Medulla oblongata (tissue), 1 donor: ENCODE measurements around the gene TRMT112.

Source experiments
- DNase-seq: peaks from one replicate; pipeline ENCODE4 v3.0.0-alpha.2; 2015; ENCODE audit errors: extremely low spot score

TRMT112 gene

DNA sequence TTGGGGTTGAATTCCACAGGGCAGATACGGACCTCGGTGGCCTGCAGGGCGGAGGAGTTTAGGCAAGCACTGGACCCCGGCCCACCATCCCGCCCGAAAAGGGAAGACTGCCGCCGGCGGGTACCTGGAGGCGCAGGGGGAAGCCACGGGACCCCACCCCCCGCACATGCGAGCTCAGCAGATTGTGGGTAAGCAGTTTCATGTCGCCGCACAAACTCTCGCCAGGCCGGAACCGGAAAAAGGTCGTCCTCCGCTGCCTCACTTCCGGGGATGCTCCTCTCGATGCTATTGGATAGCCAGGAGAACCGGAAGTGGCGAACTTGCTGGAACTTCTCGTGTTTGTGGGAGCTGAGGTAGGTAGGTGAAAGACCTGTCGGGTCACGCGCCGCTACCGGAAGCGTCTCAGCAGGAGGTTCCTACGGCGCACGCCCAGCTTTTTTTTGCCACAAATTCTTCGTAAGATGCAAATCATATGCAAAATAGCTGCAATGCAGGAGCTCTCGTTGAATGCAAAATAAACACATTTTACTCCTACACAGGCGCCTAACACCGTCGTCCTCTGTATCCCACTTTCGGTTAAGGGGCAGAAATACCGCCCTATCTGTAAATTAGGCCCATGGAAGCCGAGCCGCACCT lies at the start of gene TRMT112:
TRMT112 (minus strand) TSS at position 235 of the 636 bp plus-strand sequence; CDS start at position 202, 33 bp downstream.
- peak; percentile 99 for DNase-seq

DNA sequence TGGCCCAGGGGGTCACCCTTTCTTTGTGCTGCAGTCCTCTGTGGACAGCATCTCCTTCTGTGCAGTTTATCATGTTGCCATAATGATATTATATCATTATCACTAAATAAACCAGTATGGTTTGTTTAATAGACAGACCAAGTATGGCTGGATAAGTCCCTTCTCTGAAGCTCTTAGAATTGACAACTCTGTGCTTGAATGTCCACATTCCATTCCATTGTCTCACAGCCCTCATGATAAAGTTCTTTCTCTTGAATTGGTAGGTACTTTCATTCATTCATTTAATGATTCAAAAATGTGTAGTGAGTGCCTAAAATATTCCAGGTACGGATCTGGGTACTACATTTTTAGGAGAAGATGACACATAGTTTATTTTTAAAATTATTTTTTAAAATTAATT lies 49.4 kb upstream of the TRMT112 start:
- no peak for DNase-seq

DNA sequence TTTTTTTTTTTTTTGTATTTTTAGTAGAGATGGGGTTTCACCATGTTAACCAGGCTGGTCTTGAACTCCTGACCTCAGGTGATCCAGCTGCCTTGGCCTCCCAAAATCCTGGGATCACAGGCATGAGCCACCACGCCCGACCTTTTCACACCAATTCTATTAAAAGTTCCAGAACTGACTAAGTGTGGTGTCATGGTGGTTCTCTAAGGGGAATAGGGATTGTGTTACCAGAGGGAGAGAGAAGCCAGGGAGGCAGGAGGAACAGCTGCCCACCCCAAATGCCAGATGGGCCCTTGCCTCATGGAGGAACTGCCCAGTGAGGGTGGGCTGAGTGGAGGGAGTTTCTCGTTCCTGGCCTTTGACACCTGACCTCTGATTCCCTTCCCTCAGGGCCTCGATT lies 47.6 kb upstream of the TRMT112 start:
- no peak for DNase-seq

DNA sequence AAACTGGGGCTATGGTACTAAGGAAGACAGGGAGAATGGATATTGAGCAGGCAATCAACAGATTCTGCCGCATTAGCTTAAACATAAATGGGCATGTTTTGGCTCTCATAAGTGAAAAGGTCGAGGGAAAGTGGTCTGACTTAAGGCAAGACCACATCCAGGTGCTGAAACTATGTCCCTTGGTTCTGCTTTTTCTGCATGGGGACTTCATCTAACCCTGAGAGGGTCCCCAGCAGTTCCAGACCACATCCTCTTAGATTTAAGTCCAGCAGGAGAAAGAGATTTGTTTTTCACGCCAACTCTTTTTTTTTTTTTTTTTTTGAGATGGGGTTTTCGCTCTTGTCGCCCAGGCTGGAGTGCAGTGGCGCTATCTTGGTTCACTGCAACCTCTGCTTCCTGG lies 47.1 kb upstream of the TRMT112 start:
- no peak for DNase-seq

DNA sequence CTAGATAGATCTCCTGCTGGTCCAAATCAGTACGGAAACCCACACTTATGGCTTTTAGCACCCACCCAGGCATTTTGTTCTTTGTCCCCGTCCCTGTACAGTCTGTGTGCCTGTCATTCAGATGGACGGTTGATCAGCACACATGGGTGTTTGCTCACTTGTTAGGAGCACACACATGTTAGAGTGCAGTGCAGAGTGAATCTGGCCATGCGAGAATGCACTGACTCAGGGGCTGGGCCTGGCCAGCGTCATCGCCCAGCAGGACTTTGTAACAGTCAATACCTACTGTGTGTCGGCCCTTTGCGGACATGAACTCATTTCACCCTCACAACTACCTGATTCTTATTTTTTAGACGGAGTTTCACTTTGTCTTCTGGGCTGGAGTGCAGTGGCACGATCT lies 45.0 kb upstream of the TRMT112 start:
- no peak for DNase-seq

DNA sequence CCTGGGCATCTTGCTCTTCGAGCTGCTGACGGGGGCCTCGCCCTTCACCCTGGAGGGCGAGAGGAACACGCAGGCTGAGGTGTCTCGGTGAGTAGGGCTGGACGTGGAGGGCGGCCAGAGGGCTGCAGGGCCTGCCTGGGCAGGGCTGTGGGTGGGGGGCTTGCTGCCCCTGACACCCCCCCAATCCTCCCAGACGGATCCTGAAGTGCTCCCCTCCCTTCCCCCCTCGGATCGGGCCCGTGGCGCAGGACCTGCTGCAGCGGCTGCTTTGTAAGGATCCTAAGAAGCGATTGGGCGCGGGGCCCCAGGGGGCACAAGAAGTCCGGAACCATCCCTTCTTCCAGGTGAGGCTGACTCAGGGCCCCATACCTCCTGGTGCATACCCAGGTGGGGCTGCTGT lies 44.3 kb upstream of the TRMT112 start:
- no peak for DNase-seq

DNA sequence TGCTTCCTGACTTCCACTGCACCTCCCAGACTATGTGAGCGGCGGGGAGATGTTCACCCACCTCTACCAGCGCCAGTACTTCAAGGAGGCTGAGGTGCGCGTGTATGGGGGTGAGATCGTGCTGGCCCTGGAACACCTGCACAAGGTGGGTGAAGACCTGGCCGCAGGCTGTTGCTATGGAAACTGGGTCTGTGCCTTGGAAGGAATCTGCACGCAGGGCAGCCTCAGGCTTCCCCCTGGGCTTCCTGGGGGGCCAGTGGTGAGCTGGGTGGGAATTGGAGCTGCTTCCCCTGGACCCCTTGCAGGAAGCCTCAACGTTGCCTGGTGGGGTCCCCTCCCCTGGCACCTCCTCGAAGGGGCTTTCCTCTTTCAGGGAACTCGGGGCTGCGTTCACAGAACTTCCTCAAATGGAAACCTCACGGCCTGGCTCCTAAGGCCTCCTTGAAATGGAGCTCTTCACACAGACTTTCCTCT lies 43.1 kb upstream of the TRMT112 start:
- no peak for DNase-seq

DNA sequence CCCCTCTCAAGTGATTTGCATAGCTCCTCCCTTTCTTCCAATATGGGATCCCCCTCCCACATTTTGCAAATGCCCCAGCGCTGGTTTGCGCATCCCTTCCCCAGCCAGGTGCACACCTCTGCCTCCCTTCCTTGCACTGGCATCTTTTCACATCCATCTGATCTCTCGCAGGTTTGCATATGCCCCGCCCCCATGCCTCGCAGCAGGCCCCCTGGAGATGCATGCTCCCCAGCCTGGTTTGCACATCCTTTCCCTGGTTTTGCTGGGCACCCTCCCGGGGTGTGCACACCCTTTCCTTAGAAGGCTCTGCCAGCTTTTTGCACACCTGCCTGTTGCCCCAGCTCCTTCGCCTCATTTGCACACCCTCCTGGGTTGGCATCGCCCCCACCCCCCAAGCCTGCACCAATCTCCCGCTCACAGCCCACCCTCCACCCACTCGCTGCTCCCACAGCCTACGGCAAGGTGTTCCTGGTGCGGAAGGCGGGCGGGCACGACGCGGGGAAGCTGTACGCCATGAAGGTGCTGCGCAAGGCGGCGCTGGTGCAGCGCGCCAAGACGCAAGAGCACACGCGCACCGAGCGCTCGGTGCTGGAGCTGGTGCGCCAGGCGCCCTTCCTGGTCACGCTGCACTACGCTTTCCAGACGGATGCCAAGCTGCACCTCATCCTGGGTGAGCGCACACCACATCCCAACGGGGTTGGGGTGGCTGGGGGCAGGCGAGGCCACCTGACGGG lies 42.5 kb upstream of the TRMT112 start:
- no peak for DNase-seq

DNA sequence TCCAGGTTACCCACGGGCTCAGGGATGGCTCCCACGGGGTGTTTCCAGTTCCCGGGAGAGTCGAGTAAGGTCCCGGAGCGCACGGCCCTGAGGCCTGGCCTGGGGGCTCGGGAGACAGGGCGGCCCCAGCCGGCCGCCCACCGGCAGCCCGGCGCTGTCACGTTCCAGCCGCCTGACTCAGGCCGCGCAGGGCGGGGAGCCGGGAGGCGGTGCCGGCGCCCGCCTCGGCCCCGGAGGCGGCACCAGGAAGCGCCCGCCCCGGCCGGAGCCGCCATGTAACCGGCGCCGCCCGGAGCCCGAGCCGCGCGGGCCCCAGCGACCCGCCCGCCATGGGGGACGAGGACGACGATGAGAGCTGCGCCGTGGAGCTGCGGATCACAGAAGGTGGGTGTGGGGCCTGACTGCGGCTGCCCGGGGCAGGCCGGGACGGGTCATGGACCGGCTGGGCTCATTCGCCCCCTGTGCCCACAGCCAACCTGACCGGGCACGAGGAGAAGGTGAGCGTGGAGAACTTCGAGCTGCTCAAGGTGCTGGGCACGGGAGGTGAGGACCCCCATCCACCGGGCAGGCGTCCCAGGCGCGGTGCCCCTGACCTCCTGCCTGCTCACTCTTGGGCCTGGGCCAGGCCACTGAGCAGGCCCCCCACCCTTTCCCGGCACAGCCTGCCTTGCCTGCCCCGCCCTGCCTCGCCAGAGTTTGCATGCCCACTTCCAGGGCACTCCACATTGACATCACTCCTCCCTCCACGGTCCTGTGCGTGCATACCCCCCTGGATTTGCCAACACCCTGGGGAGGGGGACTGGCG lies 41.8 kb upstream of the TRMT112 start, which contains the start of gene RPS6KA4:
RPS6KA4 (plus strand) TSS at position 256 of the 805 bp plus-strand sequence; CDS start at position 330, 74 bp downstream.
- peak; percentile 80 for DNase-seq

DNA sequence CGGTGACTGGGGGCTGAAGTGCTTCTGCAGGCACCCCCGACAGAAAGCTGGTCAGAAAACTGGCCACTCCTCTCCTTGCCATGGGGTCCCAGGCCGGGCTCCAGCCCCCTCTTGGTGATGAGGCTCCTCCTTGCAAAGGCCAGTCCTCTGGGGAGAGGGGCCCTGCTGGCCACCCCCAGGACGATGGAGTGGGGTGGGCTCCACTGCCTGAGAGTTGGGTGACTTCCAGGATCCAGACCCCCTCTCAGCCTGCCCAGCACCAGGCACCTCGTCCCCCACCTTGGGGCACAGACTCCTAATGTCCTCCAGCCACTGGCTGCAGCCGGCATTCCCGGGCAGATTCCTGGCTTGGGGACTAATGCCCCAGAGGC lies 41.2 kb upstream of the TRMT112 start:
- no peak for DNase-seq

DNA sequence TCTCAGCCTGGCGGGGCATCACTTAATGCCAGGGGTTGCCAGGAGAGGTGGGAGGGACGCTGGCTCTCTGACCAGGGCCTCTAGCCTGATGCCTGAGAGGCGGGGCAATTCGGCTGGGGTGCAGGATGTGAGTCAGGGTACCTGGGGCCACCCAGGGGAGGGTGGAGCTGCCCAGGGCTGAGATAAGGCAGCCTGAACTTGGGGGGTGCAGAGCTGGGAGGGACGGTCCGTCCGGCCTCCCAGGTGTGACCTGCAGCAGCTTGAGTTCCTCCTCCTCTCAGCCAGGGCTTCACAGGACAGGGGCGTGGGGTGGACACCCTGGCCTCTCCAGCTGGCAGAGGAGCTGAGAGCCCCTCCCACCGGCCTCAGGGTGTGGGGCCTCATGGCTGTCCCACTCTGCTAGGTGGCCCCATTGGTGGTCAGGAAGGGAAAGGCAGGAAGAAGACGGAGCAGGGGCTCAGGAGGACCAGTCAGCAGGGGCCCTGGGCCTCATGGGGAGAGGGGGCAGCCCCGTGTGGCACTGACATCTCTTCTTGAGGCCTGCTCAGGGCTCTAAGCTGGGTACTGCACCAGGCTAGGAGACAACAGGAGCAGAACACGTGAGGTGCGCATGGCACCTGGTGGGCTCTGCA lies 40.7 kb upstream of the TRMT112 start:
- DNase-seq = no peak

DNA sequence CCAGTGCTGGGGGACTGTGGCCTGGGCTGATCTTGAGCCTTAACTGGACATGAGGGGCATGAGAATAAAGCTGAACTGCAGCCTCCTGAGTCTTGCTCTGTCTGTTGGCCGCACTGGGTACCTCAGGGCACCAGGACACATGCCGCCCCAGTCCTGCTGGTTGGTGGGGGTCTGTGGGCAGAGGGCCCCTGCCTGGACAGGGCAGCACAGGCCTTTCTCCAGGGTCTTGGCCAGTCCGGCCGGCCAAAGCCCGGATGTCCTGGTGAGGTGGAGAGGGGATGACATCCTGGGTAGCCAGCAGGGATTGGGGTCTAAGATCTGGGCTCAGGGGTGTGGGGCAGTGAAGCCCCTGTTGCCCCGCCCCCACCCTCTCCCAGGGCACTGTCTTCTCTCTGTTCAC lies 40.1 kb upstream of the TRMT112 start:
- DNase-seq = no peak

DNA sequence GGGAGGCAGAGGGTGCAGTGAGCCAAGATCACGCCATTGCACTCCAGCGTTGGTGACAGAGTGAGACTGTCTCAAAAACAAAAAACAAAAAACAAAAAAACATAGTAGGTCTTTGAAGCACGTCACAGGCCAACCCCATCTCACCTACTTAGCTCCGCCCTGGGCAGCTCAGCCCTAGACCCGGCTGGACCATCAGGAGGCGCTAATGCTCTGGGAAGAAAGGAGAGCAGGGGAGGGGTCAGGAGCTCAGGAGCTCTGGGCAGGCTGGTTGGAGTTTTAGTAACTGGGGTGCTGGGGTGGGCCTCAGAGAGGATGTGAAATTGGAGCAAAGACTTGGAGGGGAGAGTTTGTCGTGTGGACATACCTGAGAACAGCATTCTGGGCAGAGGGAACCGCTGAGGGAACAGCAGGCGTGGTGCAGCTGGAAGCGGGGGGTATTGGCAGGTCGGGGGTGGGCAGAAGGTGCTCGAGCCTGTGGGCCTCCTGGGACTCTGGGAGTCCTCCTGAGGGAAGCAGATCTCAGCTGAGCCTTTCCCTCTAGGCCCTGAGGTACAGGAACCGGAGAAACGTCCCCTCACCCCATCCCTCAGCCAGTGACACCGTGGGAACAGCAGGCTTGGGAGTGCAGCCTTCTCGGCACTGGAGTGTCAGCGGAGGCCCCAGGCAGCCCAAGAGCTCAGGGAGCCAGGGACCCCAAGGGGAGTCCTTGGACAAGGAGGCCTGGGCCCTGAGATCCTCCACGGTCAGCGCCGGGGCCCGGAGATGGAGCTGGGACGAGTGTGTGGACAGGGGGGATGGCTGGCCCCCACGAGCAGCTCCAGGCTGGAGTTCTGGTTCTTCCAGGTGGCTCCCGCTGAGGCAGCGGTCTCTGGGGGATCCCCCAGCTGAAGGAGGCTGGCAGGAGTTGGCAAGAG lies 39.4 kb upstream of the TRMT112 start:
- no peak for DNase-seq

DNA sequence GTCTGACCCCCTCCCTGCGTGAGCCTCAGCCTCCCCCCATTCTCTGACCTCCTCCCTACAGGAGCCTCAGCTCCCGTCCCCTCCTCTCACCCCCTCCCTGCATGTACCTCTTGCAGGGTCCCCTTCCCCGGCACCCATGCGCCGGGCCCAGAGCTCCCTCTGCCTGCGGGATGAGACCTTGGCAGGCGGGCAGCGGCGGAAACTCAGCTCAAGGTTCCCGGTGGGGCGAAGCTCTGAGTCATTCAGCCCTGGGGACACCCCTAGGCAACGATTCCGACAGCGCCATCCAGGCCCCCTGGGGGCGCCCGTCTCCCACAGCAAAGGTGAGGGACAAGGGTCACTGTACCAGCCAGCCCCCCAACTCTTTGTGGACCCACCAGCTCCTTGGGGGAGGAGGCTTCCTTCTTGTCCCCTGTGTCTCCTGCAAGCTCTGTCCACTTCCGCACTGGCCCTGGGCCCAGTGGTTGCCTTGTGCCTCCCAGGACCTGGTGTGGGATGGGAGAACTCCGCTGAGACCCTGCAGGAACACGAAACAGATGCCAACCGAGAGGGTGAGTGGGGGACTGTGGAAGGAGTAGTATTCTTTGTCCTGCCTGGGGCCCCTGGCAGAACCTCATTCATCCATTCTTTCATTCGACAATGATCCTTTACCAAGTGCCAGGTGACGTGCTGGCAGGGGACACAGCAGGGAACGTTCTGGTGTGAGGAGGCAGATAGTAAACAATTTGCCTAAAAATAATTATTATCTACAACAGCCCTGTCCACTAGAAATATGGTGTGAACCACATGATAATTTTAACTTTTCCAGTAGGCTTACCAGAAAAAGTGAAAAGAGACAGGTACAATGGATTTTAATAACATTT lies 38.0 kb upstream of the TRMT112 start:
- peak; percentile 83 for DNase-seq

DNA sequence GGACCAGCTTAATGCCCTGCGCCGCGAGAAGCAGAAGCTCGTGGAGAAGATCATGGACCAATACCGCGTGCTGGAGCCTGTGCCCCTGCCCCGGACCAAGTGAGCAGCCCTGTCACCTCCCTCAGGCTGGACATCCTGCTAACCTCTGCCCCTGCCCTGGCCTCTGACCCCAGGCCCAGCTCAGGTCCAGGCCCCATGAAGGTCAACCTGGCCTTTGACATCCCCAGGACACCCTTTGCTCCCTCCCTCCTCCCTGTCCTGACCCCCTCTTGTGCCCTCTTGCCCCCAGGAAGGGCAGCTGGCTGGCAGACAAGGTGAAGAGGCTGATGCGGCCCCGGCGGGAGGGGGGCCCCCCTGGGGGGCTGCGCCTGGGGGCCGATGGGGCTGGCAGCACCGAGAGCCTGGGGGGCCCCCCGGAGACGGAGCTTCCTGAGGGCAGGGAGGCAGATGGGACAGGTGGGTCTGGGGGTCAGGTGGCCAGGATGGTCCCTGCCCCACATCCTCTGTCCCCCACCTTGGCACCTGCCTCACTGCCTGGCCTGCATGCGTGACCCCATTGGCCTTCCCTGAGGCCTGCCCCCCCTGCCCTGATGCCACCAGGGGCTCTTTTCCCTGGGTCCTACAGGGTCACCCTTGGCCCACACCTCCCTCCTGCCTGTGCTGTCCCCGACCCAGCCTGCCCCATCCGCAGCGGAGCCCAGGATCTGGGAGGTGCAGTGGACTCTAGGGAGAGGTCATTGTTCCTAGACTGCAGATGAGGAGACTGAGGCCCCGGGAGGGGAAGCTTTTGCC lies 36.6 kb upstream of the TRMT112 start:
- DNase-seq = no peak

DNA sequence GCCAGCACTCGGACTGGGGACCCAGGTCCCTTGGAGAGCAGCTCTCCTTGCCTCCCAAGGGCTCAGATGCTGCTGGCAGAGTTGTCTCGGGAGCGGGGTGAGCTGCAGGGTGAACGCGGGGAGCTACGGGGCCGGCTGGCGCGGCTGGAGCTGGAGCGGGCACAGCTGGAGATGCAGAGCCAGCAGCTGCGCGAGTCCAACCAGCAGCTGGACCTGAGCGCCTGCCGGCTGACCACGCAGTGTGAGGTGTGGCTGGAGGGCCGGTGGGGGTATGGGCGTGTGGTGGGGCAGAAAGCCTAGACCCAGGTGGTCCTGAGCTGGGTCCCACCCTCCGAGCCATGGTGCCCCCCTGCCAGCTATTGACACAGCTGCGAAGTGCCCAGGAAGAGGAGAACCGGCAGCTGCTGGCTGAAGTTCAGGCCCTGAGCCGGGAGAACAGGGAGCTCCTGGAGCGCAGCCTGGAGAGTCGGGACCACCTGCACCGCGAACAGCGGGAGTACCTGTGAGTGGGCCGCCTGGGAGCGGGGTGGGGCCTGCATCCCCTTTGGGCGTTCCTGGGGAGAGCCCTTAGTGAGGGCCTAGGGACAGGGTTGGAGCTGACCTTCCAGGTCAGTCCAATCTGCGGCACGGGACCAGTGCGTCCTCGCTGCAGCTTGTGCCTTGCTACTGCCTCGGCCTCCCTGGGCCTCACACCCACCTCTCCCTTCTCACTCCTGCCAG lies 35.8 kb upstream of the TRMT112 start:
- DNase-seq = no peak

DNA sequence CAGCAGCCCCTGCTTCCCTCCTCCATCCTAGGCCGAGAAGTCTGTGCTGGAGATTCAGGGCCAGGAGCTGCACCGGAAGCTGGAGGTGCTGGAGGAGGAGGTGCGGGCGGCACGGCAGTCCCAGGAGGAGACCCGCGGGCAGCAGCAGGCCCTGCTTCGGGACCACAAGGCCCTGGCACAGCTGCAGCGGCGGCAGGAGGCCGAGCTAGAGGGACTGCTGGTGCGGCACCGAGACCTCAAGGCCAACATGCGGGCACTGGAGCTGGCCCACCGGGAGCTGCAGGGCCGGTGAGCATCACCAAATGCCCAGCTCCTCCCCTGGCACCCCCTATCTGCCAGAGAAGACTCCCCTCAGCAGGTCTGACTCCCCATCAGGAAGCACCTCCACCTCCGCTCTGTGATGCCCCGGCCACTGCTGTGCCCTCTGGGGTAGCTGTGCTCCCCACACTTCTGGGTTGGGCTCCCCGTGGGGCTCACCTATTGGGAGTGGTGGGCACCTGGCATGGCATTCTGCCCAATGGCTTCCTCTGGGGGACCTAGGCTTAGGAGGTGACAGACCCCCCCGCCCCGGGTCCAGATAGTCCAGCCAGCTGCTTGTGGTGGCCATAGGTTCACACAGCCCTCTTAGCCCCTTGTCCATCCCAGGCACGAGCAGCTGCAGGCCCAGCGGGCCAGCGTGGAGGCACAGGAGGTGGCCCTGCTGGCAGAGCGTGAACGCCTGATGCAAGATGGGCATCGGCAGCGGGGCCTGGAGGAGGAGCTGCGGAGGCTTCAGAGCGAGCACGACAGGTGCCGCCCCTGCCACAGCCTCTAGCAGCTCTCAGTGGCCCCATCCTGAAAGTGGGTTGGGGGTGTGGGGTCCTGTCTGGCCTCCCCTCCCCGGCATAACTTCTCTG lies 35.0 kb upstream of the TRMT112 start:
- no peak for DNase-seq
